Measurements from ENCODE around the gene ARHGAP18. TPM values are rescaled to one million over a fixed set of nuclear protein-coding genes. Genes with fewer than 3 reads are reported as not detected.

ARHGAP18 gene
- total RNA-seq, 1 donor from 2014 or later = 13.3 TPM

DNA sequence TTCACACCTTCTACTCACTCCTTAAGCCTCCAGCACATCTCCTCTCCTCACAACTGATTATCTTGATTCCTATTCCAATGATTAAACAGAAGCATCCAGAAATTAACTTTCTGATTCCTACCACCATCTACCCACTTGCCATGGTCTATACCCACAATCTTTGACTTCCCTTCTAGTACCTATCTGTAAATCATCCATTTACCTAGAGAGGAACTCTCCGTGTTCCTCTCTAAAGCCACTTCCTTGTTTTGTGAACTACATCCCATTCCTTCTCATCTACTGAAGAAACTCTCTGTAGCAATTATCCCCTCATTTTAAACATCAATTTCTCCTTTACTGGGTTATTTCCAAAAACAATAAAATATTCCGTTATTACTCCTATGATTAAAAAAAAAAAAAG lies 167.3 kb downstream of the ARHGAP18 start:
- Mint-ChIP-seq H3K27me3 (ENCODE audit: unreplicated experiment) (no peaks in the 10 kb centered on the region), H3K36me3 (ENCODE audit: unreplicated experiment) (peaks cover 5% of the 10 kb centered on the region), H3K4me3 (ENCODE audit: unreplicated experiment) (no peak overlapping the region), H3K27ac (ENCODE audit: unreplicated experiment) (no peak overlapping the region), H3K4me1 (ENCODE audit: unreplicated experiment) (no peaks in the 10 kb centered on the region), H3K9me3 (ENCODE audit: unreplicated experiment) (peaks cover 9% of the 10 kb centered on the region)
- TF ChIP-seq, protein P1, sequence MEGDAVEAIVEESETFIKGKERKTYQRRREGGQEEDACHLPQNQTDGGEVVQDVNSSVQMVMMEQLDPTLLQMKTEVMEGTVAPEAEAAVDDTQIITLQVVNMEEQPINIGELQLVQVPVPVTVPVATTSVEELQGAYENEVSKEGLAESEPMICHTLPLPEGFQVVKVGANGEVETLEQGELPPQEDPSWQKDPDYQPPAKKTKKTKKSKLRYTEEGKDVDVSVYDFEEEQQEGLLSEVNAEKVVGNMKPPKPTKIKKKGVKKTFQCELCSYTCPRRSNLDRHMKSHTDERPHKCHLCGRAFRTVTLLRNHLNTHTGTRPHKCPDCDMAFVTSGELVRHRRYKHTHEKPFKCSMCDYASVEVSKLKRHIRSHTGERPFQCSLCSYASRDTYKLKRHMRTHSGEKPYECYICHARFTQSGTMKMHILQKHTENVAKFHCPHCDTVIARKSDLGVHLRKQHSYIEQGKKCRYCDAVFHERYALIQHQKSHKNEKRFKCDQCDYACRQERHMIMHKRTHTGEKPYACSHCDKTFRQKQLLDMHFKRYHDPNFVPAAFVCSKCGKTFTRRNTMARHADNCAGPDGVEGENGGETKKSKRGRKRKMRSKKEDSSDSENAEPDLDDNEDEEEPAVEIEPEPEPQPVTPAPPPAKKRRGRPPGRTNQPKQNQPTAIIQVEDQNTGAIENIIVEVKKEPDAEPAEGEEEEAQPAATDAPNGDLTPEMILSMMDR (IDR thresholded peaks at IDR 0.05) = no peak
- DNase-seq (ENCODE audit: extremely low spot score, unreplicated experiment) = no peak

- Mint-ChIP-seq H3K36me3 (ENCODE audit: unreplicated experiment) (no peaks in the 10 kb centered on the region), H3K27ac (ENCODE audit: unreplicated experiment) (no peak overlapping the region), H3K4me1 (ENCODE audit: unreplicated experiment) (peaks cover 4% of the 10 kb centered on the region), H3K27me3 (ENCODE audit: unreplicated experiment) (no peaks in the 10 kb centered on the region), H3K9me3 (ENCODE audit: unreplicated experiment) (peaks cover 4% of the 10 kb centered on the region), H3K4me3 (ENCODE audit: unreplicated experiment) (no peak overlapping the region)
- TF ChIP-seq, protein P1 (IDR thresholded peaks at IDR 0.05) = no peak
- no peak for DNase-seq (ENCODE audit: extremely low spot score, unreplicated experiment)
These were observed 170.9 kb downstream of the ARHGAP18 start for GRCh38 chr6:129539032-129539431.

- Mint-ChIP-seq H3K4me1 (ENCODE audit: unreplicated experiment) (peaks cover 4% of the 10 kb centered on the region), H3K9me3 (ENCODE audit: unreplicated experiment) (peaks cover 12% of the 10 kb centered on the region), H3K36me3 (ENCODE audit: unreplicated experiment) (no peaks in the 10 kb centered on the region), H3K27ac (ENCODE audit: unreplicated experiment) (no peak overlapping the region), H3K27me3 (ENCODE audit: unreplicated experiment) (no peaks in the 10 kb centered on the region), H3K4me3 (ENCODE audit: unreplicated experiment) (no peak overlapping the region)
- no peak for DNase-seq (ENCODE audit: extremely low spot score, unreplicated experiment)
- TF ChIP-seq, protein P1 (IDR thresholded peaks at IDR 0.05) = no peak
These were observed 173.7 kb downstream of the ARHGAP18 start for GRCh38 chr6:129536271-129536670.

DNA sequence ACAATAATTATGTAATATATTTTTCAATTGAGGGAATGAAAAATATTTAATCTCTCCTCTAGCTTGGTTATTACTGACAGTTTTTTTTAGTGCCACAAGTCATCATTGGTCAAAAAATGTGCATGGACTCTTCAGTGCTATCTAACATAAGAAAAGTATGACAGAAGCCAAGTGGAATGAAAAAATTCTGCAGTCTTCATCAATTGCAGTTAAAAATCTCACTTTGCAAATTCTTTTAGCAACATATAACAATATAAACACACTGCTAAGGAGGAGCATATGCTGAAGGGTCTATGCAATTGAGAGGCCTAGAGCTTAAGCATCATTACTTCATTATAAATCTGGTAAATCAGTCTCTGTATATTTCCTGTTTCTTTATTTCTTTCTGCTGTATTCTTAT lies 175.1 kb downstream of the ARHGAP18 start:
- Mint-ChIP-seq H3K4me1 (ENCODE audit: unreplicated experiment) (peaks cover 4% of the 10 kb centered on the region), H3K4me3 (ENCODE audit: unreplicated experiment) (no peak overlapping the region), H3K27me3 (ENCODE audit: unreplicated experiment) (no peaks in the 10 kb centered on the region), H3K27ac (ENCODE audit: unreplicated experiment) (no peak overlapping the region), H3K9me3 (ENCODE audit: unreplicated experiment) (peaks cover 12% of the 10 kb centered on the region), H3K36me3 (ENCODE audit: unreplicated experiment) (peaks cover 2% of the 10 kb centered on the region)
- no peak for DNase-seq (ENCODE audit: extremely low spot score, unreplicated experiment)
- TF ChIP-seq, protein P1 (IDR thresholded peaks at IDR 0.05) = no peak

Other genes starting within 250 kb of the ARHGAP18 start
- not detected in 2 replicates for gene TMEM244, start 151.1 kb upstream of the ARHGAP18 start, total RNA-seq